Uterus (tissue), 4 donors: ENCODE results near the gene RRAGD. TPM values are rescaled to one million over a fixed set of nuclear protein-coding genes. Genes with fewer than 3 reads are reported as not detected.

ENCODE experiments used
- DNase-seq, 2 donors: peaks; one replicate each; pipeline ENCODE4 v3.0.0-alpha.2; 2019 to 2020
- H3K27ac ChIP-seq, 2 donors: fragments of 200-600 bp; sonication (generic); 1 replicate in 1 of 2; 2 replicates in 1 of 2; pipeline ENCODE4 v1.5.1; 2016 to 2018
- H3K27me3 ChIP-seq, 2 donors: fragments of 200-600 bp; sonication (generic); one replicate each; pipeline ENCODE4 v1.5.1; 2018 to 2019; ENCODE audit warnings: control low read depth in 1 of 2
- H3K36me3 ChIP-seq, 2 donors: fragments of 200-600 bp; sonication (generic); one replicate each; pipeline ENCODE4 v1.5.1; 2019; ENCODE audit warnings: control low read depth in 1 of 2
- H3K4me1 ChIP-seq, 2 donors: fragments of 200-600 bp; sonication (generic); one replicate each; pipeline ENCODE4 v1.5.1; 2018 to 2019; ENCODE audit warnings: control low read depth in 1 of 2
- H3K4me3 ChIP-seq, 2 donors: fragments of 200-600 bp; sonication (generic); 1 replicate in 1 of 2; 2 replicates in 1 of 2; pipeline ENCODE4 v1.5.1; 2018 to 2019; ENCODE audit warnings: mild to moderate bottlenecking in 1 of 2
- H3K9me3 ChIP-seq, 2 donors: fragments of 200-600 bp; sonication (generic); one replicate each; pipeline ENCODE4 v1.5.1; 2019; ENCODE audit warnings: control low read depth in 1 of 2
- POLR2A ChIP-seq, 2 donors: fragments of 450-650 bp; IDR thresholded peaks; one replicate each; pipeline ENCODE4 v1.6.1; 2016; ENCODE audit warnings: antibody characterized with exemption in 2 of 2, mild to moderate bottlenecking in 1 of 2, moderate library complexity in 1 of 2
- intact Hi-C: fragments of 100-400 bp; cut with DNase I; formaldehyde crosslinking; loops from one replicate; pipeline ENCODE4 v1.15.1; 2023; ENCODE audit warnings: low total_unique reads
- total RNA-seq, 4 donors: library from RNA; depleted of rRNA in 3 of 4; stranded (reverse); fragments of >200 nt in 3 of 4; gene quantifications; one replicate each; pipeline versions ENCODE4 v1.1.0 to v1.2.4, GENCODE V29; 2014 to 2023
- TF ChIP-seq, protein P1 (sequence below), 4 experiments: fragments of 200-600 bp in 2 of 4; fragments of 450-650 bp in 2 of 4; sonication (generic) in 2 of 4; IDR thresholded peaks; one replicate each; pipeline ENCODE4 v1.5.1; 2016 to 2019; ENCODE audit warnings: antibody characterized with exemption in 4 of 4, mild to moderate bottlenecking in 2 of 4, moderate library complexity in 1 of 4
- donor health status: DM: yes; HTN: yes; CAD: no.

RRAGD gene
- total RNA-seq, 4 donors from 2014 or later, result 0.26 to 6.5 (median 3.6) TPM

DNA sequence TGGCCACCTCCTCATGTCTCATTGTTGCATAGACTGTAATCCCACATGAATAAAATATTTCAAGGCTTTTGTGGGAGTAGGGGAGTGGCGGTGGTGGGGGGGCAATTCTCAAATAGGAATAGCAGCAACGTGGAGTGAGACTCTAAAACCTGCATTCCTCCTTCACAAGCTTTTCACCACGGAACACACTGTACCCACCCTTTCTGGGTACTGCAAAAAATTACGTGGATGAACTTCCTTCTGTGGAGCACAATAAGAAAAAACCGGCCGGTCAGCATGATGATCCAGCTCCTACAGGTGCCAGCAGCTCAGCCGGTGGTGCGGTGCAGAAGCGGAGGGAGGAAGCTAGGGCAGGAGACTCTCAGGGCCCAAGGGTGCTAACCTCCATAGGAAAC, 930 bp upstream of the RRAGD start:
- no peak overlapping the region for H3K27ac ChIP-seq
- H3K4me1 ChIP-seq, result no peaks in the 10 kb centered on the region
- H3K36me3 ChIP-seq, result no peaks in the 10 kb centered on the region
- intact Hi-C loops, result no loop called here
- H3K9me3 ChIP-seq, result no peaks in the 10 kb centered on the region
- no peak for DNase-seq
- H3K27me3 ChIP-seq, result no peaks in the 10 kb centered on the region
- TF ChIP-seq, protein P1, sequence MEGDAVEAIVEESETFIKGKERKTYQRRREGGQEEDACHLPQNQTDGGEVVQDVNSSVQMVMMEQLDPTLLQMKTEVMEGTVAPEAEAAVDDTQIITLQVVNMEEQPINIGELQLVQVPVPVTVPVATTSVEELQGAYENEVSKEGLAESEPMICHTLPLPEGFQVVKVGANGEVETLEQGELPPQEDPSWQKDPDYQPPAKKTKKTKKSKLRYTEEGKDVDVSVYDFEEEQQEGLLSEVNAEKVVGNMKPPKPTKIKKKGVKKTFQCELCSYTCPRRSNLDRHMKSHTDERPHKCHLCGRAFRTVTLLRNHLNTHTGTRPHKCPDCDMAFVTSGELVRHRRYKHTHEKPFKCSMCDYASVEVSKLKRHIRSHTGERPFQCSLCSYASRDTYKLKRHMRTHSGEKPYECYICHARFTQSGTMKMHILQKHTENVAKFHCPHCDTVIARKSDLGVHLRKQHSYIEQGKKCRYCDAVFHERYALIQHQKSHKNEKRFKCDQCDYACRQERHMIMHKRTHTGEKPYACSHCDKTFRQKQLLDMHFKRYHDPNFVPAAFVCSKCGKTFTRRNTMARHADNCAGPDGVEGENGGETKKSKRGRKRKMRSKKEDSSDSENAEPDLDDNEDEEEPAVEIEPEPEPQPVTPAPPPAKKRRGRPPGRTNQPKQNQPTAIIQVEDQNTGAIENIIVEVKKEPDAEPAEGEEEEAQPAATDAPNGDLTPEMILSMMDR (IDR thresholded peaks at IDR 0.05), result no peak
- TF ChIP-seq POLR2A (IDR thresholded peaks at IDR 0.05), result no peak
- H3K4me3 ChIP-seq, result peak overlapping the region in 1 of 2 donors; percentile 79

DNA sequence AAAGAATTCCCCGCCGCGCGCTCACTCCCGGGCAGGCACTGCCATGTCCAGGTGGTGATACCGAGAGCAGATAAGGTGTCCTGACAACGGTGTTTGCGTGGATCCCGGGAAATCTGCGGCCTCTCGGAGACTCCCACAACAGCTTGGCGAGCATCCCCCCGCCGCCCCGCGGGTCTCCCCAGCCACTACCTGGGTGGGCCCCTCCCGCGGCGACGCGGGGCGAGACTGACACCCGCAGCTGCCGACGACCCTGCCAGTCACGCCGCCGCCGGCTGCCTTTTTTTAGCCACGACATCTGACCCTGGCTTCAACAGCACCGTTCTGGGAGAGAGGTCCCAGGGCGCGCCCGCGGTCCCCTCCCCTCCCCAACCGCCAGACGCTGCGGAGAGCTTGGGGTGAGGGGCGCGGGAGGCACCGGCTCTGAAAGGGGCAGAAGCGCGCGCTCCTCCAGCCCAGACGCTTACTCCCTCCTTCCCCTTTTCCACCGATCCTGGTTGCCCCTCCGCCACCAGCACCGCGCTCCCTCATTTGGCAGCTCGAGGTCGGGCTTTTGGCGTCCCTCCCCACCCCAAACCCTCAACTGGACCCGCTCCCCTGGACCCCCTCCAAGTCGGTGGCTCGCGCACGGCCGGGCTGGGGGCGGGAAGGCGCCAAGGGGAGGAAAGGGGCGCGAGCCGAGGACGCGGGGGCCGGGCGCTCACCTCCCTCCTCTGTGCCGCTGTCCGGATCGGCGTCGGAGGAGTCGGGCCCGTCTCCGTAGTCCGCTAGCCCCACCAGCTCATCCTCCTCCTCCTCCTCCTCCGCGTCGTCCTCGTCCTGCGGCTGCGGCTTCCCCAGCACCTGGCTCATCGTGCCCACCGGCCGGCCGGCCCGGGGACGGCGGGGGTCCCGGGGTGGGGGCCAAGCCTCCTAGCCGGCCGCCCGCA, 665 bp downstream of the RRAGD start:
- Histone ChIP-seq H3K4me3 (peak overlapping the region; percentile 47 to 79), H3K27ac (no peak overlapping the region), H3K27me3 (no peaks in the 10 kb centered on the region), H3K4me1 (no peaks in the 10 kb centered on the region), H3K36me3 (no peaks in the 10 kb centered on the region), H3K9me3 (no peaks in the 10 kb centered on the region)
- DNase-seq, result peak; percentile 22 to 25
- TF ChIP-seq POLR2A (IDR thresholded peaks at IDR 0.05), result no peak
- TF ChIP-seq, protein P1 (IDR thresholded peaks at IDR 0.05), result no peak
- intact Hi-C loops, result no loop called here

DNA sequence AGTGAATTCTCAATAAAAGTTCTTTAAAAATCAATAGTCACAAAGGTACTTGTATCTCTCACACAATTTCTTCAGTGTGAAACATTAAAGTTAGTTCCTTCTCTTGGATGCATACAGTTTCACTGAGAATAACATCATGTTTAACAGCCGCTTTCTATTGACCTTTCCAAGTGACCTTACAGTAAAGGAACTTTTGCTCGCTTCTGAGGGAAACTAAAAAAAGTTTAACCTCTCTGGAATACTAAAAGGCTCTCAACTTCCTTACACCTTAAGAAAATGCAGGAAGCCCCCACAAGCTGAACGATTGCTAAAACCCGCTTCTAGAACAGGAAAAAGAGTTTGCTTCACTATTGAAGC, 1.3 kb downstream of the RRAGD start:
- intact Hi-C loops, result no loop called here
- TF ChIP-seq, protein P1 (IDR thresholded peaks at IDR 0.05), result no peak
- TF ChIP-seq POLR2A (IDR thresholded peaks at IDR 0.05), result no peak
- Histone ChIP-seq H3K9me3 (no peaks in the 10 kb centered on the region), H3K27ac (no peak overlapping the region), H3K4me1 (no peaks in the 10 kb centered on the region), H3K27me3 (no peaks in the 10 kb centered on the region), H3K36me3 (no peaks in the 10 kb centered on the region), H3K4me3 (peak overlapping the region; percentile 47 to 79)
- no peak for DNase-seq

DNA sequence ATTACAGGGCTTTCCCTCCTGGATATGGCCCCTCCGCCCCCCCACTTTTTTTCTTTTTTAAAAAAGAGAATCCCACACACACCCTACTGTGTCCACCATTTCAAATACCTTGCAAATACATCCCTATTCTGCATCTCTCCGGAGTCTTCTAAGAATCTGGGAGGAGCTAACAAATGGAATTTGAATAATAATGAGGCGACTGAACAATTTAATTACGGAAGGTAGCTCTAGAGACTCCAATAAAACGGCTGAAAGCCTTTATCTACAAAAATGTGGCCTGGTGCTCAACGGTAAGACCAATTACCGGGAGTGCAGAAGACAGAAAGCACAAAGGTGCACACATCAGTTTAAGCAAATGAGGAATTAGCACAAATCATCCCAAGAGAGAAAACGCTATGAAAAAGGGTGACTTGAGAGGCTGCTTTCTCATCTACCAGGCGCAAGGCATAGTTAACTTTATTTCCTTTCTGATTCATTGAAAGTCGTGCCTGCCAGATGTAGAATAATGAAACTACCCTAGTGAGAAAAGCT, 1.8 kb downstream of the RRAGD start:
- Histone ChIP-seq H3K27ac (no peak overlapping the region), H3K4me1 (no peaks in the 10 kb centered on the region), H3K9me3 (no peaks in the 10 kb centered on the region), H3K27me3 (no peaks in the 10 kb centered on the region), H3K4me3 (no peak overlapping the region), H3K36me3 (no peaks in the 10 kb centered on the region)
- TF ChIP-seq, protein P1 (IDR thresholded peaks at IDR 0.05), result no peak
- TF ChIP-seq POLR2A (IDR thresholded peaks at IDR 0.05), result no peak
- intact Hi-C loops, result no loop called here
- no peak for DNase-seq

DNA sequence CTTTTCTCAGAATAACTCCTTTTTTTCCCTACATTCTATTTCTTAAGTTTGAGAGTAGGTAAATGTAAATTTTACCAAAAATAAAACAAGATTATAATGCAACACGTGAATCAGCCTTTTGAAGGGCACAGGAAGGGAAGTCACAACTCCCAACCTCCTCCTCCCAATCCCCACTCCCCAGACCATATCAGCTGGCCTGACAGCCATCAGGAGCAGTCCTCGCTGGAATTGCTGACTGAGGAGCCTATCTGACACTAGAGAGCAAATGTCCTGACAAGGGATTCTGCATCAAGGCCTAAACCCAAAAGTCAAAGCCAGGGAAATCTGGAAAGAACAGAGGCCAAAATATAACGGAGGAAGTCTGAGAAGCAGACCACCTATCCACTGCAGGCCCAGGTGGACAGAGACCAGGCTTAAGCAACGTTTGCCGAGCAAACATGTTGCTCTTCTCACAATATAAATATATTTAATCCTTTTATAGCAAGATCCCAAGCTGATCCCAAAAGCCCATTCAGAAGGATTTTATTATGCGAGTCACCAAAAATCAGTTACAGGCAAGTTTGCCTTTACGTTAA, 2.5 kb downstream of the RRAGD start:
- intact Hi-C loops, result no loop called here
- Histone ChIP-seq H3K9me3 (no peaks in the 10 kb centered on the region), H3K27me3 (no peaks in the 10 kb centered on the region), H3K36me3 (no peaks in the 10 kb centered on the region), H3K27ac (no peak overlapping the region), H3K4me1 (no peaks in the 10 kb centered on the region), H3K4me3 (no peak overlapping the region)
- TF ChIP-seq, protein P1 (IDR thresholded peaks at IDR 0.05), result no peak
- no peak for TF ChIP-seq POLR2A (IDR thresholded peaks at IDR 0.05)
- no peak for DNase-seq
